SK-N-MC (cell line): ENCODE data around the gene ACOT13.

Experiments used
- FOXP2 ChIP-seq: optimal IDR thresholded peaks from 2 replicates; pipeline ENCODE3; 2011; ENCODE audit warnings: mild to moderate bottlenecking, moderate library complexity; ENCODE audit not compliant: insufficient read depth; ENCODE audit errors: extremely low read length, control extremely low read depth
- POLR2AphosphoS5 ChIP-seq: IDR thresholded peaks from 2 replicates; pipeline ENCODE4 v1.6.1; 2012; ENCODE audit warnings: mild to moderate bottlenecking, low read depth, low read length, borderline replicate concordance

DNA sequence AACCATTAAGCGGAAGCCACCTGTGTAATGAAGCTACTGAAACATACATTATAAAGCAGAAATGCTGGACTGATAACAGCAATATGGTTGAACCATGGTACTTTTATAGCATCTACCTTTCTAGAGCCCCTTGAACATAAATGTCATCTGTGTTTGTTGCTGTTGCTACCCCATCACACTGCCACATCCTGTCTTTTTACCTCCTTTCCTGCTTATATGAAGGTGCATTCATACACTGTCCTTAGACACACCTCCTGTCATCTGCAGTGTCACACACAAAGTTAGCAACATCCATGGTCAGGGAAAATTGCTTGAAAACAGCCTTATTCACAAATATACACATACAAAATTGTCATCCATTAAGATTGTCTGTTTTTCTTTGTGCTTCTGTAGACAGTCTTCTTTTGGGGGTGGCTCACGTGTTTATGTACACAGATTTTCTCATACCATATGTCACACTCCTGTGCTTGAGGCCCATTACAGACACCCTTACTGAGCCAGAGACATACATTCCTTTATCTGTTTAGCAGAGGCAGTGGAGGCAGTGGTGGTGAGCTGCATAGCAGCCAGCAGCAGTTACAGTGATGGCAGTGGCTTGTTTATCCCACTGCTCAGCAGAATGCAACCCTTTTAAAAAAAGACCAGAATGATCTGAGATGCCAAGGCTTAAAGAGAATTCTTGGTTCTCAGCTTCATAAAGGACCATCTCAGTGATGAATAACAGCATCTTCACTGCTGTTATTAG is 26.1 kb downstream of the ACOT13 start:
- TF ChIP-seq POLR2AphosphoS5 (no peak), FOXP2 (no peak)
